Endothelial cell of umbilical vein (primary cell): ENCODE measurements around the gene THUMPD3.

Experiments used
- EZH2 ChIP-seq: IDR thresholded peaks from 2 replicates; pipeline ENCODE4 v1.6.1; 2012; ENCODE audit warnings: borderline replicate concordance, low read depth, mild to moderate bottlenecking, moderate library complexity, low read length, inconsistent platforms; ENCODE audit not compliant: severe bottlenecking
- JUN ChIP-seq: IDR thresholded peaks from 2 replicates; pipeline ENCODE4 v1.6.1; 2011; ENCODE audit warnings: borderline replicate concordance, low read depth; ENCODE audit not compliant: insufficient read length, insufficient read depth
- MYC ChIP-seq: IDR thresholded peaks from one replicate; pipeline ENCODE4 v1.6.1; 2011; ENCODE audit warnings: mild to moderate bottlenecking, low read depth, low read length
- POLR2A ChIP-seq: IDR thresholded peaks from 2 replicates; pipeline ENCODE4 v1.6.1; 2012; ENCODE audit warnings: low read depth, mild to moderate bottlenecking, control low read depth, low read length
- POLR2AphosphoS5 ChIP-seq: IDR thresholded peaks from 2 replicates; pipeline ENCODE4 v1.6.1; 2012; ENCODE audit warnings: low read depth, mild to moderate bottlenecking, control low read depth, low read length, moderate library complexity; ENCODE audit not compliant: insufficient read depth
- TF ChIP-seq, protein P1 (sequence below), 2 donors: IDR thresholded peaks; 1 replicate in 1 of 2; 2 replicates in 1 of 2; pipeline ENCODE4 v1.5.1; 2011; ENCODE audit warnings: low read length in 2 of 2, mild to moderate bottlenecking in 2 of 2, moderate library complexity in 2 of 2, control low read depth in 1 of 2, inconsistent platforms in 1 of 2, low read depth in 1 of 2; ENCODE audit not compliant: insufficient read depth in 1 of 2; ENCODE audit errors: extremely low read depth in 1 of 2

DNA sequence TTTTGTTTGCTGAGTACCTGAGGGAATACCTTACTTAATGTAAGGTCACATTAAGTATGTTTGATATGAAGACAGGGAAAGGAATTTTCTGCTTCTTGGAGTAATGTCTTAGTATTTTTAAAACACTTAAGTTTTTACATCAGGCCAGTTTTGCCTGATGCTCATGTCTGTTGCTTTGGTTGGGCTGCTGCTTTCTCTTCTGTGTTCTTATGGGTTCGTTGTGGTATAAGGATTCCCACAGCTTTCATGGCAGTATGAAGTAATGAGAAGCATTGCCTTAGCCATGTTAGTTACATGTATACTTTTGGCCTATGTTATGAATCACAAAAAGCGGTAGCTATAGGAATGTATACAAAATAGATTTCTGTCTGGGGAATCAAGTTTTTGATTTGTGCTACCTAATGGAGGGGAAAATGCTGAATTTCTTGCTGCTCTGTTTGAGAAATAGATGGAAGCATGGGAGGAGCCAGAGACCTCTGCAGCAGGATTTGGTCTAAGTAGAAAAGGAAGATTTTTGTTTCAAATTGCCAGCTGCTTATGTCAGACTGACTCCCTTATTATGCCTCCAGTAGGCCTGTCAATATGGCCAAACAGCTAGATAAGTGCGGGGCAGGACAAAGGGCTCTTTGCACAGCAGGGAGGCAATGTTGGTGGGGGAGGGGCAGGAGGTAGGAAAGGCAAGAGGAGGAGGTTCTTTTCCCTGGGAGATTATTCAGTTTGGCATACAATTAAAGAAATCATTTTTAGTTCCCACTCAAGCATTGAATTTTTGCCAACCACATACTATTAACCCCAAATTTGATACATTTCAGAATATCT lies 39.8 kb downstream of the THUMPD3 start:
- TF ChIP-seq, protein P1, sequence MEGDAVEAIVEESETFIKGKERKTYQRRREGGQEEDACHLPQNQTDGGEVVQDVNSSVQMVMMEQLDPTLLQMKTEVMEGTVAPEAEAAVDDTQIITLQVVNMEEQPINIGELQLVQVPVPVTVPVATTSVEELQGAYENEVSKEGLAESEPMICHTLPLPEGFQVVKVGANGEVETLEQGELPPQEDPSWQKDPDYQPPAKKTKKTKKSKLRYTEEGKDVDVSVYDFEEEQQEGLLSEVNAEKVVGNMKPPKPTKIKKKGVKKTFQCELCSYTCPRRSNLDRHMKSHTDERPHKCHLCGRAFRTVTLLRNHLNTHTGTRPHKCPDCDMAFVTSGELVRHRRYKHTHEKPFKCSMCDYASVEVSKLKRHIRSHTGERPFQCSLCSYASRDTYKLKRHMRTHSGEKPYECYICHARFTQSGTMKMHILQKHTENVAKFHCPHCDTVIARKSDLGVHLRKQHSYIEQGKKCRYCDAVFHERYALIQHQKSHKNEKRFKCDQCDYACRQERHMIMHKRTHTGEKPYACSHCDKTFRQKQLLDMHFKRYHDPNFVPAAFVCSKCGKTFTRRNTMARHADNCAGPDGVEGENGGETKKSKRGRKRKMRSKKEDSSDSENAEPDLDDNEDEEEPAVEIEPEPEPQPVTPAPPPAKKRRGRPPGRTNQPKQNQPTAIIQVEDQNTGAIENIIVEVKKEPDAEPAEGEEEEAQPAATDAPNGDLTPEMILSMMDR (IDR thresholded peaks at IDR 0.05; ENCODE audit: extremely low read depth in 1 of 2, insufficient read depth in 1 of 2, low read depth in 1 of 2, low read length in 2 of 2) = no peak
- TF ChIP-seq POLR2A (no peak), EZH2 (no peak), POLR2AphosphoS5 (no peak), JUN (no peak), MYC (no peak)
